ENCODE measurements around the gene CDKL2.

GRCh38 chr4:75643651-75644050, 13.3 kb upstream of the CDKL2 start:
- TF ChIP-seq, protein P1, sequence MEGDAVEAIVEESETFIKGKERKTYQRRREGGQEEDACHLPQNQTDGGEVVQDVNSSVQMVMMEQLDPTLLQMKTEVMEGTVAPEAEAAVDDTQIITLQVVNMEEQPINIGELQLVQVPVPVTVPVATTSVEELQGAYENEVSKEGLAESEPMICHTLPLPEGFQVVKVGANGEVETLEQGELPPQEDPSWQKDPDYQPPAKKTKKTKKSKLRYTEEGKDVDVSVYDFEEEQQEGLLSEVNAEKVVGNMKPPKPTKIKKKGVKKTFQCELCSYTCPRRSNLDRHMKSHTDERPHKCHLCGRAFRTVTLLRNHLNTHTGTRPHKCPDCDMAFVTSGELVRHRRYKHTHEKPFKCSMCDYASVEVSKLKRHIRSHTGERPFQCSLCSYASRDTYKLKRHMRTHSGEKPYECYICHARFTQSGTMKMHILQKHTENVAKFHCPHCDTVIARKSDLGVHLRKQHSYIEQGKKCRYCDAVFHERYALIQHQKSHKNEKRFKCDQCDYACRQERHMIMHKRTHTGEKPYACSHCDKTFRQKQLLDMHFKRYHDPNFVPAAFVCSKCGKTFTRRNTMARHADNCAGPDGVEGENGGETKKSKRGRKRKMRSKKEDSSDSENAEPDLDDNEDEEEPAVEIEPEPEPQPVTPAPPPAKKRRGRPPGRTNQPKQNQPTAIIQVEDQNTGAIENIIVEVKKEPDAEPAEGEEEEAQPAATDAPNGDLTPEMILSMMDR (IDR thresholded peaks at IDR 0.05; ENCODE audit: insufficient read depth, low read length, poor library complexity, severe bottlenecking), result no peak
- TF ChIP-seq EZH2phosphoT487 (conservative IDR thresholded peaks at IDR 0.05; ENCODE audit: low read length), result no peak
